H1 (cell line): ENCODE data around the gene MEF2A. TPM values are rescaled to one million over a fixed set of nuclear protein-coding genes. Genes with fewer than 3 reads are reported as not detected.

ENCODE experiments used
- CTCF ChIA-PET: fragments of 300-600 bp; sonication (Branson Sonifier 250); formaldehyde crosslinking; loops from one replicate; lab custom pipeline; 2021; ENCODE audit not compliant: partially characterized antibody; lab: Charles Lee
- POLR2A ChIA-PET: fragments of 300-600 bp; sonication (Branson Sonifier 250); formaldehyde crosslinking; loops from one replicate; lab custom pipeline; 2021; ENCODE audit warnings: inconsistent platforms; ENCODE audit not compliant: partially characterized antibody; lab: Charles Lee
- DNase-seq, 2 experiments: peaks; one replicate each; pipeline versions ENCODE4 v3.0.0 to v3.0.0-alpha.2; 2010 to 2022; ENCODE audit warnings: low spot score in 2 of 2, low read depth in 1 of 2, mixed read lengths in 1 of 2
- FAIRE-seq: peaks from 2 replicates; lab custom pipeline; 2011; peaks lifted over from hg19 to GRCh38; lab: Jason Lieb, UNC
- H2AFZ ChIP-seq: 2 replicates; pipeline ENCODE4 v1.8.1; 2012; ENCODE audit warnings: low read length, inconsistent platforms
- H2AK5ac ChIP-seq: 2 replicates; pipeline ENCODE4 v1.6.1; 2013; ENCODE audit warnings: low read depth, low read length
- H2BK120ac ChIP-seq: replicated peaks from 2 replicates; pipeline ENCODE3; 2013; ENCODE audit warnings: low read depth, low read length, inconsistent platforms
- H2BK12ac ChIP-seq: 2 replicates; pipeline ENCODE4 v1.6.1; 2013; ENCODE audit warnings: low read depth, low read length
- H2BK15ac ChIP-seq: 2 replicates; pipeline ENCODE4 v1.6.1; 2013; ENCODE audit warnings: low read length
- H2BK20ac ChIP-seq: 2 replicates; pipeline ENCODE4 v1.6.1; 2013; ENCODE audit warnings: low read length
- H2BK5ac ChIP-seq: 2 replicates; pipeline ENCODE4 v1.6.1; 2013; ENCODE audit warnings: low read depth, low read length
- H3K14ac ChIP-seq: 2 replicates; pipeline ENCODE4 v1.6.1; 2013; ENCODE audit warnings: inconsistent platforms; ENCODE audit not compliant: insufficient read length
- H3K18ac ChIP-seq: 2 replicates; pipeline ENCODE4 v1.6.1; 2013; ENCODE audit warnings: low read length; ENCODE audit errors: extremely low read depth
- H3K23ac ChIP-seq: 2 replicates; pipeline ENCODE4 v1.6.1; 2013; ENCODE audit warnings: inconsistent platforms; ENCODE audit not compliant: insufficient read length
- H3K23me2 ChIP-seq: 2 replicates; pipeline ENCODE4 v1.6.1; 2013; ENCODE audit warnings: low read depth, low read length
- H3K27ac ChIP-seq: 2 replicates; pipeline ENCODE4 v1.6.1; 2011; ENCODE audit warnings: low read depth, low read length, inconsistent platforms
- H3K27me3 ChIP-seq, 4 experiments: replicated peaks in 1 of 4; 1 replicate in 1 of 4; 2 replicates in 3 of 4; pipeline versions ENCODE4 v1.6.1 to v1.8.1; 2011 to 2013; ENCODE audit warnings: low read length in 3 of 4, mild to moderate bottlenecking in 3 of 4, inconsistent platforms in 2 of 4, mixed read lengths in 2 of 4, moderate library complexity in 1 of 4; ENCODE audit not compliant: control insufficient read depth in 3 of 4, insufficient read depth in 3 of 4; ENCODE audit errors: extremely low read depth in 1 of 4
- H3K36me3 ChIP-seq, 4 experiments: 2 replicates each; pipeline versions ENCODE4 v1.6.1 to v1.8.1; 2011 to 2013; ENCODE audit warnings: mild to moderate bottlenecking in 4 of 4, low read length in 3 of 4, moderate library complexity in 2 of 4, control low read depth in 1 of 4, inconsistent platforms in 1 of 4; ENCODE audit not compliant: insufficient read depth in 4 of 4, control insufficient read depth in 2 of 4
- H3K4ac ChIP-seq: replicated peaks from 2 replicates; pipeline ENCODE3; 2013; ENCODE audit warnings: low read length, low read depth, mixed read lengths, inconsistent platforms; ENCODE audit not compliant: insufficient read length
- H3K4me1 ChIP-seq, 4 experiments: replicated peaks in 1 of 4; 1 replicate in 1 of 4; 2 replicates in 3 of 4; pipeline versions ENCODE4 v1.6.1 to v1.8.1; 2011 to 2013; ENCODE audit warnings: low read length in 3 of 4, inconsistent platforms in 2 of 4, mixed read lengths in 1 of 4; ENCODE audit not compliant: insufficient read depth in 4 of 4, control insufficient read depth in 3 of 4
- H3K4me2 ChIP-seq, 2 experiments: 2 replicates each; pipeline versions ENCODE4 v1.6.1 to v1.8.1; 2011 to 2013; ENCODE audit warnings: low read depth in 2 of 2, low read length in 2 of 2, control low read depth in 1 of 2, inconsistent platforms in 1 of 2, mild to moderate bottlenecking in 1 of 2; ENCODE audit not compliant: insufficient read depth in 1 of 2
- H3K4me3 ChIP-seq, 4 experiments: fragments of 200-600, 300-600 bp in 1 of 4; sonication (generic), shearing (Covaris generic), sonication (Bioruptor Twin) in 1 of 4; 2 replicates each; pipeline versions ENCODE4 v1.5.1 to v1.8.1; 2011 to 2016; ENCODE audit warnings: low read length in 4 of 4, low read depth in 3 of 4, control low read depth in 2 of 4, inconsistent platforms in 2 of 4, mild to moderate bottlenecking in 2 of 4, mixed read lengths in 1 of 4, moderate library complexity in 1 of 4; ENCODE audit not compliant: insufficient read depth in 2 of 4; ENCODE audit errors: extremely low read depth in 1 of 4
- H3K56ac ChIP-seq: replicated peaks from 2 replicates; pipeline ENCODE3; 2013; ENCODE audit warnings: low read depth, mild to moderate bottlenecking, mixed read lengths, low read length, inconsistent platforms; ENCODE audit not compliant: insufficient read length
- H3K79me1 ChIP-seq: 2 replicates; pipeline ENCODE4 v1.6.1; 2013; ENCODE audit warnings: low read depth, low read length, control low read depth
- H3K79me2 ChIP-seq, 2 experiments: 2 replicates each; pipeline versions ENCODE4 v1.6.1 to v1.8.1; 2012 to 2013; ENCODE audit warnings: low read length in 2 of 2, mild to moderate bottlenecking in 2 of 2, inconsistent platforms in 1 of 2; ENCODE audit not compliant: insufficient read depth in 2 of 2, control insufficient read depth in 1 of 2
- H3K9ac ChIP-seq, 4 experiments: replicated peaks in 1 of 4; 1 replicate in 1 of 4; 2 replicates in 3 of 4; pipeline versions ENCODE4 v1.6.1 to v1.8.1; 2011 to 2013; ENCODE audit warnings: low read depth in 3 of 4, low read length in 3 of 4, control low read depth in 2 of 4, mild to moderate bottlenecking in 2 of 4, moderate library complexity in 2 of 4, inconsistent platforms in 1 of 4; ENCODE audit errors: extremely low read depth in 1 of 4
- H3K9me3 ChIP-seq, 2 experiments: 2 replicates each; pipeline versions ENCODE4 v1.6.1 to v1.8.1; 2012 to 2013; ENCODE audit warnings: mild to moderate bottlenecking in 2 of 2, moderate library complexity in 2 of 2, control low read depth in 1 of 2, inconsistent platforms in 1 of 2, low read depth in 1 of 2, low read length in 1 of 2, mixed read lengths in 1 of 2; ENCODE audit not compliant: insufficient read depth in 2 of 2
- H4K20me1 ChIP-seq, 2 experiments: replicated peaks in 1 of 2; 2 replicates each; pipeline versions ENCODE3 to v1.8.1; 2011 to 2013; ENCODE audit warnings: inconsistent platforms in 2 of 2, low read length in 2 of 2, mild to moderate bottlenecking in 1 of 2; ENCODE audit not compliant: insufficient read depth in 2 of 2, control insufficient read depth in 1 of 2
- H4K5ac ChIP-seq: 2 replicates; pipeline ENCODE4 v1.6.1; 2013; ENCODE audit warnings: low read length, low read depth, mixed read lengths, inconsistent platforms; ENCODE audit not compliant: insufficient read length
- H4K8ac ChIP-seq: 2 replicates; pipeline ENCODE4 v1.8.0; 2013; ENCODE audit warnings: mild to moderate bottlenecking, moderate library complexity, low read length, inconsistent platforms; ENCODE audit not compliant: insufficient read depth; ENCODE audit errors: extremely low read depth
- H4K91ac ChIP-seq: replicated peaks from 2 replicates; pipeline ENCODE3; 2013; ENCODE audit warnings: low read length, mixed read lengths, inconsistent platforms; ENCODE audit not compliant: insufficient read length
- BACH1 ChIP-seq: IDR thresholded peaks from 2 replicates; pipeline ENCODE4 v1.6.1; 2012; ENCODE audit warnings: low read length, improper control_type of control experiment
- BCL11A ChIP-seq, 2 experiments: IDR thresholded peaks; one replicate each; pipeline ENCODE4 v1.6.1; 2011; ENCODE audit warnings: low read depth in 2 of 2, low read length in 2 of 2, mild to moderate bottlenecking in 2 of 2
- CREB1 ChIP-seq: IDR thresholded peaks from 2 replicates; pipeline ENCODE4 v1.6.1; 2012; ENCODE audit warnings: inconsistent platforms
- KDM1A ChIP-seq: fragments of 200-600, 300-600 bp; sonication (generic); IDR thresholded peaks from 2 replicates; pipeline ENCODE4 v1.7.1; 2016; ENCODE audit warnings: mild to moderate bottlenecking, low read length, borderline replicate concordance
- KDM5A ChIP-seq: fragments of 200-600 bp; IDR thresholded peaks from 2 replicates; pipeline ENCODE4 v1.7.1; 2012; ENCODE audit warnings: mild to moderate bottlenecking, low read length, inconsistent platforms, mixed read lengths
- MAFK ChIP-seq: IDR thresholded peaks from 2 replicates; pipeline ENCODE4 v1.6.1; 2012; ENCODE audit warnings: low read depth, mild to moderate bottlenecking, improper control_type of control experiment, low read length
- RNF2 ChIP-seq: fragments of 200-900, 300-1000 bp; sonication (generic); IDR thresholded peaks from 2 replicates; pipeline ENCODE4 v1.7.1; 2016; ENCODE audit warnings: borderline replicate concordance, low read depth, mild to moderate bottlenecking, antibody characterized with exemption, low read length; ENCODE audit not compliant: poor library complexity, severe bottlenecking; ENCODE audit errors: missing control alignments
- SAP30 ChIP-seq: fragments of 300-600 bp; sonication (generic); IDR thresholded peaks from 2 replicates; pipeline ENCODE4 v1.7.1; 2012; ENCODE audit warnings: low read length, moderate library complexity, mild to moderate bottlenecking, inconsistent platforms; ENCODE audit not compliant: insufficient read depth, insufficient replicate concordance
- WGBS, 2 experiments: shearing (Covaris generic) in 1 of 2; methylation state at CpG; one replicate each; pipeline versions ENCODE4 v1.1.6 to v1.1.7; 2013 to 2015; ENCODE audit warnings: low lambda C conversion rate in 2 of 2, mixed read lengths in 2 of 2, inconsistent platforms in 1 of 2, low coverage in 1 of 2, missing lambda C conversion rate in 1 of 2; ENCODE audit not compliant: insufficient replicate concordance in 2 of 2, insufficient coverage in 1 of 2, insufficient read length in 1 of 2; ENCODE audit errors: extremely low coverage in 1 of 2, missing lambda C conversion rate in 1 of 2; 5-methylcytosine and 5-hydroxymethylcytosine counted together
- polyA plus RNA-seq, 7 experiments: library from polyadenylated mRNA; depleted of rRNA in 3 of 7; stranded (reverse) in 5 of 7; unstranded in 2 of 7; fragments of >200 nt in 5 of 7; fragments of 200-250 nt in 2 of 7; gene quantifications; 1 replicate in 5 of 7; 2 replicates in 1 of 7; 4 replicates in 1 of 7; pipeline versions ENCODE4 v1.2.1 to v1.2.3, GENCODE V29; 2011 to 2013; ENCODE audit warnings: missing spikeins in 2 of 7, mixed read lengths in 2 of 7
- total RNA-seq: library from RNA; stranded (reverse); fragmentation: NEBNext Ultra II Directional; extraction: Animal tissue kit (Norgen Biotek cat#: 25700); gene quantifications from 2 replicates; pipeline ENCODE4 v1.2.1, GENCODE V29; 2021

MEF2A gene
- total and polyA plus RNA-seq, 2 of the 8 experiments (the other 6 are each of a cell fraction or from before 2014, with no cell fraction given), result 15.6 to 22.5 TPM

GRCh38 chr15:99582508-99582960, 16.8 kb downstream of the MEF2A start:
- H4K20me1 ChIP-seq, result peaks cover 0 to 6% of the 10 kb centered on the region in 2 experiments
- H4K8ac ChIP-seq, result no peak overlapping the region
- no peak overlapping the region for H3K4me3 ChIP-seq
- H2BK12ac ChIP-seq, result no peak overlapping the region
- no peak overlapping the region for H2AK5ac ChIP-seq
- H3K4me1 ChIP-seq, result peaks cover 2 to 23% (median 14%) of the 10 kb centered on the region in 4 experiments; a peak in 6 of 7 replicates
- H2BK15ac ChIP-seq, result no peak overlapping the region
- peaks cover 6 to 98% of the 10 kb centered on the region in 2 experiments; a peak in 3 of 4 replicates for H3K79me2 ChIP-seq
- 80% methylated on average over 4 of the region's 4 CpGs; no CpG with 5 or more reads in 1 of the 2 experiments for WGBS, 2 experiments
- no peak overlapping the region for H3K27ac ChIP-seq
- H3K27me3 ChIP-seq, result no peaks in the 10 kb centered on the region
- no peak overlapping the region for H4K5ac ChIP-seq
- H3K9me3 ChIP-seq, result peaks cover 0 to 10% of the 10 kb centered on the region in 2 experiments; a peak in 2 of 4 replicates
- H2BK20ac ChIP-seq, result no peak overlapping the region
- H3K4me2 ChIP-seq, result no peak overlapping the region
- no peak overlapping the region for H3K56ac ChIP-seq
- no peak overlapping the region for H3K18ac ChIP-seq
- no peaks in the 10 kb centered on the region for H3K23me2 ChIP-seq
- FAIRE-seq, result no peak
- no peak overlapping the region for H2BK5ac ChIP-seq
- H2AFZ ChIP-seq, result no peak overlapping the region
- H3K9ac ChIP-seq, result no peak overlapping the region
- no peak overlapping the region for H3K4ac ChIP-seq
- no peak overlapping the region for H4K91ac ChIP-seq
- CTCF ChIA-PET, result interaction anchor here (1.6 to 3.8 kb wide), 3 partner anchors 122 to 310 kb away, joined by 3 to 17 read pairs (median 6); no protein-coding TSS in a partner anchor
- TF ChIP-seq MAFK, result peak; percentile 19; the same call in 1 of the 2 replicates
- TF ChIP-seq BCL11A (IDR thresholded peaks at IDR 0.05; ENCODE audit: low read depth in 2 of 2, low read length in 2 of 2), result no peak
- TF ChIP-seq RNF2, result no peak
- no peak for TF ChIP-seq KDM1A
- TF ChIP-seq SAP30, result no peak
- TF ChIP-seq CREB1, result no peak
- peak; percentile 73 for TF ChIP-seq BACH1
- no peak for TF ChIP-seq KDM5A
- TF ChIP-seq, all 59 proteins: peak for 2
- Histone ChIP-seq H3K79me1 (peaks cover 2% of the 10 kb centered on the region; the same call in 1 of the 2 replicates), H2BK120ac (no peak overlapping the region), H3K36me3 (peaks cover 0 to 3% (median 0%) of the 10 kb centered on the region in 4 experiments; a peak in 1 of 8 replicates), H3K14ac (no peak overlapping the region), H3K23ac (no peak overlapping the region)
- no peak for DNase-seq
- POLR2A ChIA-PET, result interaction anchor here (1.1 to 1.6 kb wide), 2 partner anchors 16 to 18 kb away, joined by 3 to 5 read pairs; partner anchors contain the start of gene MEF2A
